HUES6 (cell line): ENCODE measurements around the gene ABHD12.
A peak's percentile ranks its signal among the peaks of the same experiment; 100 is the strongest.
"Not testable (repeated sequence)": the region's sequence is repeated elsewhere in the genome, so short reads cannot be mapped to it uniquely, and the experiment has no call there.

Source experiments
- H3K27ac ChIP-seq: 2 replicates; pipeline ENCODE4 v1.7.0; 2013; ENCODE audit warnings: low read depth, mild to moderate bottlenecking, low read length, inconsistent platforms
- H3K27me3 ChIP-seq: 2 replicates; pipeline ENCODE4 v1.6.1; 2013; ENCODE audit warnings: low read length; ENCODE audit not compliant: control insufficient read depth, insufficient read depth
- H3K36me3 ChIP-seq: 2 replicates; pipeline ENCODE4 v1.6.1; 2013; ENCODE audit warnings: low read length; ENCODE audit not compliant: control insufficient read depth, insufficient read depth
- H3K4me1 ChIP-seq: 2 replicates; pipeline ENCODE4 v1.6.1; 2013; ENCODE audit warnings: low read length; ENCODE audit not compliant: control insufficient read depth, insufficient read depth
- H3K4me3 ChIP-seq: 2 replicates; pipeline ENCODE4 v1.5.1; 2013; ENCODE audit warnings: low read depth, low read length
- H3K9ac ChIP-seq: one replicate; pipeline ENCODE4 v1.6.1; 2013; ENCODE audit warnings: mild to moderate bottlenecking, low read length
- H3K9me3 ChIP-seq: 2 replicates; pipeline ENCODE4 v1.6.1; 2013; ENCODE audit warnings: low read depth, low read length; ENCODE audit not compliant: control insufficient read depth, insufficient read depth

The ABHD12 gene

GRCh38 chr20:25319241-25320034 is 71.2 kb downstream of the ABHD12 start:
- peaks cover 33% of the 10 kb centered on the region; the same call in 1 of the 2 replicates for H3K36me3 ChIP-seq
- H3K9ac ChIP-seq = no peak overlapping the region
- no peaks in the 10 kb centered on the region for H3K9me3 ChIP-seq
- no peak overlapping the region for H3K27ac ChIP-seq
- H3K4me1 ChIP-seq = peaks cover 9% of the 10 kb centered on the region
- H3K27me3 ChIP-seq = no peaks in the 10 kb centered on the region
- H3K4me3 ChIP-seq = no peak overlapping the region

GRCh38 chr20:25318471-25319240 is 72.0 kb downstream of the ABHD12 start:
- Histone ChIP-seq H3K4me1 (peaks cover 2% of the 10 kb centered on the region; the same call in 1 of the 2 replicates), H3K36me3 (peaks cover 39% of the 10 kb centered on the region), H3K27ac (no peak overlapping the region), H3K4me3 (no peak overlapping the region), H3K9ac (no peak overlapping the region), H3K27me3 (no peaks in the 10 kb centered on the region), H3K9me3 (no peaks in the 10 kb centered on the region)

GRCh38 chr20:25317351-25318075 is 73.1 kb downstream of the ABHD12 start:
- Histone ChIP-seq H3K36me3 (peaks cover 32% of the 10 kb centered on the region), H3K4me3 (no peak overlapping the region), H3K9ac (no peak overlapping the region), H3K27me3 (no peaks in the 10 kb centered on the region), H3K4me1 (no peaks in the 10 kb centered on the region), H3K9me3 (no peaks in the 10 kb centered on the region), H3K27ac (no peak overlapping the region)

- Histone ChIP-seq H3K4me3 (no peak overlapping the region), H3K4me1 (no peaks in the 10 kb centered on the region), H3K27me3 (no peaks in the 10 kb centered on the region), H3K27ac (no peak overlapping the region), H3K9me3 (no peaks in the 10 kb centered on the region), H3K9ac (no peak overlapping the region), H3K36me3 (peaks cover 27% of the 10 kb centered on the region)
Observed at GRCh38 chr20:25316506-25317190, 74.0 kb downstream of the ABHD12 start.

- Histone ChIP-seq H3K27ac (no peak overlapping the region), H3K4me3 (no peak overlapping the region), H3K36me3 (peaks cover 27% of the 10 kb centered on the region), H3K9me3 (no peaks in the 10 kb centered on the region; the same call in 1 of the 2 replicates), H3K9ac (no peak overlapping the region), H3K4me1 (peaks cover 7% of the 10 kb centered on the region), H3K27me3 (no peaks in the 10 kb centered on the region)
Observed at GRCh38 chr20:25315418-25316210, 75.0 kb downstream of the ABHD12 start.

GRCh38 chr20:25314497-25315417 is 75.9 kb downstream of the ABHD12 start:
- peaks cover 23% of the 10 kb centered on the region for H3K36me3 ChIP-seq
- no peak overlapping the region for H3K4me3 ChIP-seq
- no peaks in the 10 kb centered on the region; the same call in 1 of the 2 replicates for H3K9me3 ChIP-seq
- H3K27ac ChIP-seq = no peak overlapping the region
- H3K27me3 ChIP-seq = no peaks in the 10 kb centered on the region
- peaks cover 13% of the 10 kb centered on the region for H3K4me1 ChIP-seq
- peak overlapping the region; percentile 2 for H3K9ac ChIP-seq

- Histone ChIP-seq H3K9ac (no peak overlapping the region), H3K27ac (no peak overlapping the region), H3K27me3 (no peaks in the 10 kb centered on the region), H3K36me3 (peaks cover 28% of the 10 kb centered on the region), H3K4me1 (peaks cover 14% of the 10 kb centered on the region), H3K4me3 (no peak overlapping the region), H3K9me3 (no peaks in the 10 kb centered on the region; the same call in 1 of the 2 replicates)
Observed at GRCh38 chr20:25313593-25313992, 77.0 kb downstream of the ABHD12 start.

- H3K36me3 ChIP-seq = peaks cover 33% of the 10 kb centered on the region
- H3K9me3 ChIP-seq, H3K27me3 ChIP-seq, H3K4me3 ChIP-seq, H3K27ac ChIP-seq, H3K9ac ChIP-seq: not testable (repeated sequence)
- peaks cover 14% of the 10 kb centered on the region for H3K4me1 ChIP-seq
Observed at GRCh38 chr20:25312716-25313115, 77.9 kb downstream of the ABHD12 start.

- H3K4me1 ChIP-seq = peaks cover 14% of the 10 kb centered on the region
- H3K9me3 ChIP-seq = no peaks in the 10 kb centered on the region; the same call in 1 of the 2 replicates
- peaks cover 29% of the 10 kb centered on the region for H3K36me3 ChIP-seq
- H3K4me3 ChIP-seq = no peak overlapping the region
- H3K27me3 ChIP-seq = no peaks in the 10 kb centered on the region
- H3K9ac ChIP-seq = no peak overlapping the region
- no peak overlapping the region for H3K27ac ChIP-seq
Observed at GRCh38 chr20:25310921-25311728, 79.5 kb downstream of the ABHD12 start.
